OCI-LY7 (cell line): Measurements from ENCODE around the gene MMP15.

Experiments
- CTCF ChIP-seq: fragments of 200-600 bp; sonication (generic); conservative IDR thresholded peaks from 2 replicates; pipeline ENCODE4 v1.5.1; 2014; ENCODE audit warnings: mild to moderate bottlenecking, antibody characterized with exemption, low read length, moderate library complexity, mixed read lengths
- EZH2phosphoT487 ChIP-seq: fragments of 200-600 bp; sonication (generic); IDR thresholded peaks from 2 replicates; pipeline ENCODE4 v1.6.1; 2018; ENCODE audit warnings: low read depth, borderline replicate concordance, mild to moderate bottlenecking, mixed run types, antibody characterized with exemption, low read length, moderate library complexity, mixed read lengths

GRCh38 chr16:58012481-58012880 lies 13.1 kb upstream of the MMP15 start:
- no peak for TF ChIP-seq CTCF
- TF ChIP-seq EZH2phosphoT487, result no peak
